HG03108 (cell line): ENCODE measurements around the gene CLEC4M.
"Not testable (repeated sequence)": the region's sequence is repeated elsewhere in the genome, so short reads cannot be mapped to it uniquely, and the experiment has no call there.

Source experiments
- ATAC-seq: cut with Tn5 transposase; IDR thresholded peaks from one replicate; pipeline ENCODE4 v1.9.1; 2021; ENCODE audit warnings: moderate library complexity; ENCODE audit not compliant: unreplicated experiment

Gene CLEC4M

GRCh38 chr19:7769171-7769570 is 6.1 kb downstream of the CLEC4M start:
- ATAC-seq: no peak

GRCh38 chr19:7771072-7771471 is 8.0 kb downstream of the CLEC4M start:
- no peak for ATAC-seq

- no peak for ATAC-seq
Measured at GRCh38 chr19:7772752-7773291, 9.8 kb downstream of the CLEC4M start.

DNA sequence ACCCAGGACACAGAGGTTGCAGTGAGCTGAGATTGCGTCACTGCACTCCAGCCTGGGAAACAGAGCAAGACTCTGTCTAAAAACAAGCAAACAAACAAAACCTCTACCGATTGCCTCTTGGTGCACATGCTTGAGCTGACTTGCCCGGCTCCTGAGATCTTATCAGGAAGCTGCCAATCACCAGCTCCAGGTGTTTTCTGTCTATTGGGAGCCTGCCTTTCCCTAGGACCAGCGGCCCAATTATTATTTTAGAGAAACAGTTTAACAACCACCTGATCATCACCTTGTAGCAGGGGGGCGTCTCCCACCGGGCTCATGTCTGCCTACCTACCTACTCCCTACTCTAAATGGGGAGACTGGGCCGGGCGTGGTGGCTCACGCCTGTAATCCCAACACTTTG is 10.8 kb downstream of the CLEC4M start:
- ATAC-seq: no peak

GRCh38 chr19:7775761-7776160 is 12.7 kb downstream of the CLEC4M start:
- ATAC-seq: no peak

GRCh38 chr19:7778081-7778480 is 15.0 kb downstream of the CLEC4M start:
- ATAC-seq: no peak

DNA sequence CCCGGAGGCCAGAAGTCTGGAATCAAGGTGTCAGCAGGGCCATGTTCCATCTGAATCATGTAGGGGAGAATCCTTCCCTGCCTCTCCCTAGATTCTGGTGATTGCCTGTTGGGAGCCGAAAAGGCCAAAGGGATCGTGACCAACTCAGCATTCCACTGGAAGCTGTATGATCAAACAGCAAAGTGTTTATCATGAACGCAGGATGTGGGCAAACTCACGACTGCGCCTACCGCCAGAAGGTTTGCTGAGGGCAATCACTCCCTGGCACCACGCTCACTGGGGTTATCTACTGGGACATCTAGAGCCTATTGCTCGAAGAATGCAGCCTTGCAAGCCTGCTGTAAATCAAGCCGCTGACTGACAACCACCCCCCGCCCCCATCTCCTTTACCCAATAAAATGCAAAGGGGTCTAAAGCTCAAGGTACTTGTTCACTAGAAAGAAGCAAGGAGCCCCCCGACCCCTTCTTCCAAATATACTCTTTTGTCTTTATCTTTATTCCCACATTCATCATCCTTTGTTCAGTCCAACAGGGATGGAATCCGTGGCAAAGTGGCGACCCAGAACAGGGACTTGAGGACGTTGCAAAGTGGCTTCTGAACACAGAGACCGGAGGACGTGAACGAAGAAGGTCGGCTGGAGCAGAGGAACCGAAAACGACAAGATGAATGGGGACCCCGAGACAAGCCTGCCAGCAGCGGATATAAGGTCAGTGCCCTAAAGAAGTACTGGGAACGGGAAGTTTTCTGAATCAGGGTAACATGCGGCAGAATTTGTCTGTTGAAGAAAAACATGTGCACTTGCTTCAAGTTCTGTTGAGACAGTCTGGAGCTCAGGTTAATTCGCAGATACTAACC is 16.8 kb downstream of the CLEC4M start:
- ATAC-seq: no peak

DNA sequence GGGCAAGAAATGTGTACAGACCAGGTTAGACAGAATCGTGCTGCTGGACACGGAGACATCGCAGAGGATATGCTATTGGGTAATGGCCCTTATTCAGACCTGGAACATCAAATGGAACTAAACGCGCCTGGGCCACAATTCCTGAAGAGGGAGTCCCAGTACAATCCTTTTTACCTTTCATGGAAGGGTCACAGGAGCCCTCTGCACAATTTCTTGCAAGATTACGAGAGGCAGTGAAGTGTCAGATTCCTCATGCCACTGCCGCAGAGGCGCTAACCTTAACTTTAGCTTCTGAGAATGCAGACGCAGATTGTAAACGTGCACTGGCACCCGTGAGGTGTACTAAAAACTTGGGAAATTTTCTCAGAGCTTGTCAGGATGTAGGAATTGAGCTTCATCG is 18.1 kb downstream of the CLEC4M start:
- ATAC-seq: no peak

DNA sequence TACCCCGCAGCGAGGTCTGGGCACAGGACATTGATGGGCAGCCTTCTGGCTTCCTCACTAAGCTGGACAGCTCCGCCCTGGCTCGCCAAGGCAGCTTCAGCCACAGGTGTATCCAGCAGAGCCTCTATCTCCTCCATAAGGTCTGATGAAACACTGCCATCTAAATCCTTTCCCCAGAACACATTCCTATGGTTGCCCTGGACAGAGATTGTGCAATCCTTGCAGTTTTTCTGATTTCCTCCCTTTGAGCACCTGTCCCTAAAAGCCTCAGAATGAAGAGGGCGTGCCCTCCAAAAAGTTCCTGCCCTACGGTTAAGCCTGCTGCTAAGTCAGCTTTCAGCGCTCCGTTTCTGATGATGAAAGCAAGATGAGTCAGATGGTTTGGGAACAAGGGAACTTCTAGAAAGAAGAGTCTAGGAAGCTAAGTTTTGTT is 21.0 kb downstream of the CLEC4M start:
- ATAC-seq: no peak

GRCh38 chr19:7784856-7785255 is 21.8 kb downstream of the CLEC4M start:
- ATAC-seq: no peak

GRCh38 chr19:7787141-7787540 is 24.1 kb downstream of the CLEC4M start:
- no peak for ATAC-seq

- no peak for ATAC-seq
Measured at GRCh38 chr19:7787602-7788177, 24.6 kb downstream of the CLEC4M start.

DNA sequence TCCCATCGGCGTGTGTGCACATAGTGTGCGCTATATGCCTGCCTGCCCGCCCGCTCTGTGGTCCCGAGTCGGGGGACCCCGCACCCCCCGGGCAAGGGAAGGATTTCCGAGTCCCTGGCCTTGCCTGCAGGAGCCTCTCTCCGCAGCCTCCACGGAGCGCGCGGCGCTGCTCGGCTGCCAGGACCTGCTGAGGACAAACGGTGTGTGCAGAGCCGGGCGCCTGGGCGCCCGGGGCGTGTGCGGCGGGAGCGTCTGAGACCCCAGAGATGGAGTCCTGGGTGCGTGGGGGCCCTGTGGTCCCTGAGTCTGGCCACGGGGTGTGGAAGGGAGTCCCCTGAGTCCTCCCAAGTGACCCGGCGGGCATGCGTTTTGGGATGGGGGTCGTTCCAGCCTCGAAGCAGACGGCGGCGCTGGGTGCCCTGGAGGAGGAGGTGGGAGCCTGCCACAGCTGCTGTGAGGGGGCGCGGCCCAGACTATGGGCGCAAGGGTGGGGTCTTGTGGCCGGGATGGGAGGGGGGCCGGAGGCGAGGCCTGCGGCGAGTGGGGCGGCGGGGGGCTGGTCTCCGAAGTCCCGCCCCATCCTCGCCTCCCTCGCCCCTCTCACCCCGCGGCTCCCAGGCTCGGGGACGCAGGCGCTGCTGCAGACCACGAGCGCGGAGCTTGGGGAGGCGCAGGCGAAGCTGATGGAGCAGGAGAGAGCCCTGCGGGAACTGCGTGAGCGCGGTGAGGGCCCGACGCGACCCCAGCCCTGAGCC is 25.3 kb downstream of the CLEC4M start:
- no peak for ATAC-seq

DNA sequence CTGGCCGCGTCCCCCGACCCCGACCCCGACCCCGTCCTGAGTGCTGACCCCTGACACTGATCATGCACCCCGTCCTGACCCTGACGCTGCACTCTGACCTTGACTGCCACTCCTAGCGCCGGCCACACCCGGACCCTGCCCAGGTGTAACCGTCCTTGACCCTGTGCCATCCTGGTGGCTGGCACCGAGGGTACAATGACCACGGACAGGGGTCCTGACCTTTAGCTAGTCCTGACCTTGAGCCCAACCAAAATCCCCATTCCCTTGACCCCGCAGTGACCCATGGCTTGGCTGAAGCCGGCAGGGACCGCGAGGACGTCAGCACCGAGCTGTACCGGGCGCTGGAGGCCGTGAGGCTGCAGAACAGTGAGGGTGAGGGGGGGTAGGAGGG is 25.9 kb downstream of the CLEC4M start:
- ATAC-seq: no peak

GRCh38 chr19:7789447-7789846 is 26.4 kb downstream of the CLEC4M start:
- ATAC-seq: no peak

DNA sequence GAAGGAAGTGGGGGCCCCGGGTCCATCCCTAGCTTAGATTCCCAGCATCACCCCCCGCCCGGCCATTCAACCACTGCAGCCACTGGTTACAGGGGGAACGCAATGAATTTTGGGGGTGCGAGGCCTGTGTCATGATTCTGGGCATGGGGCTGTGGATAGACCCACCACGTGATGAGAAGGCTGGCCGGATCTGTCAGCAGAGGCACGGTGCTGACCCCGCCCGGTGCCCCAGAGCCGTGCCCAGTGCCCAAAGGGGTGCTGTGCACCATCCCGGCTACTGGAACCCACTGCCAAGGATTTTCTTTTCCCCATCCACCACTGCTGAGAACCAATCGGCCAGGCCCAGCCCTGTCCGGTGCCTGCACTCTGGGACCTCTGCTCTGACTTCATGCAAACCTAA is 27.4 kb downstream of the CLEC4M start:
- ATAC-seq: no peak

DNA sequence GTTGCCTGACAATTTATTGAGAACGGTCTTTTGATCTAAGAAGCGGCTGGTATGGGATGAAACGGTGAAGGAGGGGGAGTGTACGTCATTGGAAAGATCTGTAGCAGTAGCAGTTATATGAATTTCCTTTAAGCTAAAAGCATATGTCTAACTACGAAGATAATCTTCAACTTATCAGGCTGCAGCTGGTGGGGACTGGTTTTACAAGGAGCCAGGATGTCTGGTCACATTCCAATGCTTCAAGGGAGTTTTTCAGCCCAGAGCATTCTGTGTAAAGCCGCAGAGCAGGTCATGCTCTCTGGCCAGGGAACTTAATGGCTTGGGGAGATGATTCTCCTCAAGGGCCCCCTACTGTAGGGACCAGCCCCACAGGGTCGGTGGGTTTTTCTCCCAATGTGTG is 29.2 kb downstream of the CLEC4M start:
- no peak for ATAC-seq

GRCh38 chr19:7792701-7793100 is 29.7 kb downstream of the CLEC4M start:
- ATAC-seq: not testable (repeated sequence)

- ATAC-seq: no peak
Measured at GRCh38 chr19:7793493-7793892, 30.4 kb downstream of the CLEC4M start.

- no peak for ATAC-seq
Measured at GRCh38 chr19:7795555-7796161, 32.6 kb downstream of the CLEC4M start.
